GM12874 (cell line): Measurements from ENCODE around the gene SPATA3.

Experiments used
- TF ChIP-seq, protein P1 (sequence below): IDR thresholded peaks from 2 replicates; pipeline ENCODE4 v1.5.1; 2011; ENCODE audit warnings: low read depth, mild to moderate bottlenecking, control low read depth, low read length, moderate library complexity; ENCODE audit not compliant: insufficient read depth

The SPATA3 gene

DNA sequence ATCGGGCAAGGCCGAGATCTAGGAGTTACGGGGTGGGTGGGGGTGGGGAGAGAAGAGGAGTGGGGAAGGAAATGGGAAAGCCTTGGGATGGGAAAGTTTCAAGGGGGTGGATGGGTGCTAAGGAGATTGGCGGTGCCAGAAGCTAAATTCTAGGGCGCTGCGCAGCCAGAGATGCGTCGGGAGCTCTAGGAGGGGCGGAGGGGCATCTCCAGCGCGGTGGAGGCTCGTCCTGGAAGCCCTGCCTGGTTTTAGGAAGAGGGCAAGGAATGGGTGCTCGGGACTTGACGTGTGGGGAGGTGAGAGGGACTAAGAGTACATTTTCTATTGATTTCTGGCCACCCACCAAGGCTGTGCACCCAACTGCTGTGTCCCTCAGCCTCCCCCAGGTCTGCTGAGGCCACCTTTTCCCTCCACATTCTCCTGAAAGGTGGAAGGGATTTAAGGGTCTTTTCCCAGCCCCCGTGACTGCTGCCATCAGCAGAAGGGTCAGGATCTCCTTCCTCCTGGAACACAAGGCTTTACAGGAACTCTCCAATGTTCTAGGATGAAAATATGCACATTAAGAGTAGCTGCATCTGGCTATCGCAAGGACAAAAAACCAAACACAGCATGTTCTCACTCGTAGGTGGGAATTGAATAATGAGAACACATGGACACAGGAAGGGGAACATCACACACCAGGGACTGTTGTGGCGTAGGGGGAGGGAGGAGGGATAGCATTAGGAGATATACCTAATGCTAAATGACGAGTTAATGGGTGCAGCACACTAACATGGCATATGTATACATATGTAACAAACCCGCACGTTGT, 42.8 kb downstream of the SPATA3 start:
- TF ChIP-seq, protein P1, sequence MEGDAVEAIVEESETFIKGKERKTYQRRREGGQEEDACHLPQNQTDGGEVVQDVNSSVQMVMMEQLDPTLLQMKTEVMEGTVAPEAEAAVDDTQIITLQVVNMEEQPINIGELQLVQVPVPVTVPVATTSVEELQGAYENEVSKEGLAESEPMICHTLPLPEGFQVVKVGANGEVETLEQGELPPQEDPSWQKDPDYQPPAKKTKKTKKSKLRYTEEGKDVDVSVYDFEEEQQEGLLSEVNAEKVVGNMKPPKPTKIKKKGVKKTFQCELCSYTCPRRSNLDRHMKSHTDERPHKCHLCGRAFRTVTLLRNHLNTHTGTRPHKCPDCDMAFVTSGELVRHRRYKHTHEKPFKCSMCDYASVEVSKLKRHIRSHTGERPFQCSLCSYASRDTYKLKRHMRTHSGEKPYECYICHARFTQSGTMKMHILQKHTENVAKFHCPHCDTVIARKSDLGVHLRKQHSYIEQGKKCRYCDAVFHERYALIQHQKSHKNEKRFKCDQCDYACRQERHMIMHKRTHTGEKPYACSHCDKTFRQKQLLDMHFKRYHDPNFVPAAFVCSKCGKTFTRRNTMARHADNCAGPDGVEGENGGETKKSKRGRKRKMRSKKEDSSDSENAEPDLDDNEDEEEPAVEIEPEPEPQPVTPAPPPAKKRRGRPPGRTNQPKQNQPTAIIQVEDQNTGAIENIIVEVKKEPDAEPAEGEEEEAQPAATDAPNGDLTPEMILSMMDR: no peak

DNA sequence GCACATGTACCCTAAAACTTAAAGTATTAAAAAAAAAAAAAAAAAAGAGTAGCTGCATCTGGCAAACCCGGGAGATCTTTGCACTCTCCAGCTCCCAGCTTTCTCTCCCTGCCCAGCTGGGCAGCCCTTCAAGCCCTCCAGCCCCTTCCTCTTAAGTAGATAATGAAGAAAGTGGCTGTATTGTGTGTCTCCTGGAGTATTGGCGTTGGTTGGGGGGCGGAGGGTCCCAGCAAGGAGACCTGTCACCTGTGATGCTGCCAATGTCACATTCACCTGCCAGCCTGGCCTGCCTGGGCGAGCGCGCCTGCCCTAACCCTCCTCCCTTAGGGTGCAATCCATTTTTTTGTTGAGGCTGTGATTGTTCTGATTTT, 43.4 kb downstream of the SPATA3 start:
- TF ChIP-seq, protein P1: no peak

DNA sequence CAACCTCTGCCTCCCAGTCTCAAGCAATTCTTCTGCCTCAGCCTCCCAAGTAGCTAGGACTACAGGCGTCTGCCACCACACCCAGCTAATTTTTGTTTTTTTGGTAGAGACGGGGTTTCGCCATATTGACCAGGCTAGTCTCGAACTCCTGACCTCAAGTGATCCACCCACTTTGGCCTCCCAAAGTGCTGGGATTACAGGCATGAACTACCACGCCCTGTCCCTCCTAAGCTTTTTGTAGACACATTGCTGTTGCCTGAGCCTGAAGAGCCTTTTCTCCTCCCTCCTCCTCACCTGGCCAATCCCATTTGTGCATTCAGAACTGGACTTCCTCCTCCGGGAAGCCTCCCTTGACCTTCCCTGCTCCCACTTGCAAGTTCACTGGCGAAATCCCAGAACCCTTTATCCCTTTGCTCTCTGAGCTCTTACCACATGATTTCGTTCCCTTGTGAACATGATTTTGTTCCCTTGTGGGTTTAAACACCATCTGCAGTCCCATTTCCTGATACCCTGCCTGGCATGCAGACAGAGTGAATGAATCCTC, 44.0 kb downstream of the SPATA3 start:
- TF ChIP-seq, protein P1: no peak

DNA sequence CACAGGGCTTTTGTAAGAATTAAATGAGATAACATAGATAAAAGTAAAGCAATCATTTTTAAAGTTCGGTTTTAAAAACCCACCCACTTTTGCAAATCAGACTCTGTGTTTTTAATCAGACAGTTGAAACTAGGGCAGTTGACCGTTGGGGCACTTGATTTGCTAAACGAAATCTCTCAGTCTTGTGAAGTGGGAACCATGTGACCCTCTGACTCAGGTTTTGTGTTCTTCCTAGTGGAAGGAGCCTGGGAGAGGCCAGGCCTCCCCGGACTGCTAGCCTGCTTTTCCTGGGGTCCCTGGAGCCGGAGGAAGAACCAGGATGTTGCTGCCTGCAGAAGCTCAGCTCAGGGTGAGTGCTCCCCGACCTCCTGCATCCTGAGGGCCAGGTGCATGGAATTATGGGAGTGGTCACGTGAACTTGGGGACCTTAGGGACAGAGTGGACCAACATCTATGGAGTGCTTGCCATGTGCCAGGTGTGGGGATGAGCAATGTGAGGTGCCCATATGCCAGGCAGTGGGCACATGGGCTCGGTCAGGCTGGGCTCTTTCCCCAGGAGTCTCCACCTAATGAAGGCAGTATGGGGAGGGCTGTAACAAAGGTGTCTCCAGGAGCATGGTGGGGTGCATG, 45.3 kb downstream of the SPATA3 start:
- TF ChIP-seq, protein P1: no peak

DNA sequence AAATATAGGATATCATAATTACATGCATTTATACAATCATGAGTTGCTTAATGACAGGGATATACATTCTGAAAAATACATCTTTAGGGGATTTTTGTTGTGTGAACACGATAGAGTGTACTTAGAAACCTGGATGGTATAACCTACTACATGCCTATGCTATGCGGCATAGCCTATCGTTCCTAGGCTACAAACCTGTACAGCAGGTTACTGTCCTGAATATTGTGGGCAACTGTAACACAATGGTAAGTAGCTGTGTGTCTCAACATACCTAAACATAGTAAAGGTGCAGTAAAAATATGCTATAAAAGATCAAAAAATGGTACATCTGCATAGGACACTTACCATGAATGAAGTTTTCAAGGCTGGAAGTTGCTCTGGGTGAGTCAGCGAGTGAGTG, 47.9 kb downstream of the SPATA3 start:
- TF ChIP-seq, protein P1: no peak

DNA sequence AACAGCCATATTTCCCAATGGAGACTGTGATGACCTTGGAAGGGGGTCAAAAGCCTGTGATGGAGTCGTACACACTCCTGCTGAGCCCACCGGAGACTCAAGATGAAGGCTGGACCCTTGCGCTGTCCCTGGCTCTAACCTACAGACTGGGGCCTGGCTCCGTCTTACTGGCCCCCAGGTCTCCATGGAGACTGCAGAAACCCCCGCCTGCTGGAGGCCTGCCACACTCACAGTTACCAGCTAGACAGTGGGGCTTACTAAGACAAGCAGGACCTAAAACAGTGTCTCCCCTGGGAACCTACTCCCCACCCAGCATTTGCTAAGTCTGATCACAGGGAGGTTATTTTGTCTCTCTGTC, 51.0 kb downstream of the SPATA3 start:
- TF ChIP-seq, protein P1: no peak

DNA sequence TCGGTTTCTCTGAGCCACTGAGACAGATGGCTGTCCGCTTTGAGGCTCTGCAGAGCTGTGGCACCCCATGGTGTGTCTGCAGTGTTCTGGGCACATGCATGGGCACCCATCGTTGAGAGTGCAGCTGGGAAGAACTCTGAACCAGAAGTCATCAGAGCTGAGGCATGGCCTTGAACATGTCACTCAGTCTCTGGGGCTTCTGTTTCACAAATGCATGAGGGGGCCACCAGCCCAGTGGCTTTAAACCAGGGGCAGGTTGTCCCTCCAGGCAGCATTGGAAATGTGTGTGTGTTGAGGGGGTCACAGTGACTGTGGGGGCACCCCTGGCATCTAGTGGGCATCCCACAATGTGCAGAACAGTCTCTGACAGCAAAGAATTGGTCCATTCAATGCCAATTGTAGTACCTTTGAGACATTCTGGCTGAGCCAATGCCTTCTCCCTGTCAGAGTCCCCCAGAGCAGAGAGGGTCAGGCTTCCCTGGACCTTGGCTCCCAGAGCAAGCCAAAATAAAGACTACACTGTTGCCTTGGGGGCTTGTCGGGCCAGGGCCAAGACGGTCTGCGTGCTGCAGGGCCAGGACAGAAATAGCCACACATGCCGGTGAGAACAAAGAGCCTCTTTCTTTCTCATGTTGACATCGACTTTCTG, 51.5 kb downstream of the SPATA3 start:
- TF ChIP-seq, protein P1: no peak
